Urinary bladder (tissue), 4 donors: Measurements from ENCODE around the gene SLC6A18. TPM values are rescaled to one million over a fixed set of nuclear protein-coding genes. Genes with fewer than 3 reads are reported as not detected.
"Not testable (repeated sequence)": the region's sequence is repeated elsewhere in the genome, so short reads cannot be mapped to it uniquely, and the experiment has no call there.

Experiments
- DNase-seq: peaks from one replicate; pipeline ENCODE4 v3.0.0-alpha.2; 2015; ENCODE audit errors: extremely low spot score
- H3K27ac ChIP-seq: one replicate; pipeline ENCODE4 v1.5.1; 2013; ENCODE audit warnings: low read depth, mild to moderate bottlenecking, moderate library complexity
- H3K36me3 ChIP-seq: one replicate; pipeline ENCODE4 v1.6.1; 2013; ENCODE audit warnings: mild to moderate bottlenecking, moderate library complexity; ENCODE audit not compliant: insufficient read depth
- H3K4me1 ChIP-seq: one replicate; pipeline ENCODE4 v1.6.1; 2013; ENCODE audit warnings: mild to moderate bottlenecking, moderate library complexity; ENCODE audit not compliant: insufficient read depth
- H3K4me3 ChIP-seq: one replicate; pipeline ENCODE4 v1.5.1; 2013; ENCODE audit warnings: low read depth, low read length
- WGBS: extraction: QIAGEN DNeasy Blood & Tissue Kit; methylation state at CpG from one replicate; pipeline ENCODE4 v1.1.7; 2013; 5-methylcytosine and 5-hydroxymethylcytosine counted together
- polyA plus RNA-seq: library from polyadenylated mRNA; stranded (reverse); fragments of 200-250 nt; gene quantifications from one replicate; pipeline ENCODE4 v1.2.3, GENCODE V29; 2013
- total RNA-seq: library from RNA; depleted of rRNA; stranded (reverse); fragments of >200 nt; gene quantifications from one replicate; pipeline ENCODE4 v1.2.3, GENCODE V29; 2014
- donor health status: healthy with polysubstance abuse.
- donor health status: healthy.

The SLC6A18 gene
- total and polyA plus RNA-seq, 2 donors = not detected

DNA sequence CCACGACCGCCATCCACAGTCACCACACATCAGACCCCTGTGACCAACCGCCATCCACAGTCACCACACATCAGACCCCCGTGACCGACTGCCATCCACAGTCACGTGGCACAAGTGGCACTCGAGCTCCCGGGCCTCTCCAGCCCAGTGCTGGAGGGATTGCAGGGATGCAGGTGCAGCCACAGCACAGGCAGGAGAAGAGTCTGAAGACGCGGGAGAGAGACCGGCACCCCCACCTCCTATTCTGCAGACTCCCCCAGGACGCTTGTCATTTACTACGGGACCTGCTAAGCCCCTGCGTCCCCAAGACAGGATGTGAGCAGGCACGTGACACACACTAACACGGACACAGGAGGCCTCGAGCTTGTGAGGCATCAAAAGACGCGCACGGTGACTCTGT lies 48.6 kb downstream of the SLC6A18 start:
- no peak overlapping the region for H3K4me3 ChIP-seq
- no peaks in the 10 kb centered on the region for H3K36me3 ChIP-seq
- no peak for DNase-seq
- no peak overlapping the region for H3K27ac ChIP-seq
- WGBS = 94% methylated on average over 20 of the region's 20 CpGs
- H3K4me1 ChIP-seq = no peaks in the 10 kb centered on the region

DNA sequence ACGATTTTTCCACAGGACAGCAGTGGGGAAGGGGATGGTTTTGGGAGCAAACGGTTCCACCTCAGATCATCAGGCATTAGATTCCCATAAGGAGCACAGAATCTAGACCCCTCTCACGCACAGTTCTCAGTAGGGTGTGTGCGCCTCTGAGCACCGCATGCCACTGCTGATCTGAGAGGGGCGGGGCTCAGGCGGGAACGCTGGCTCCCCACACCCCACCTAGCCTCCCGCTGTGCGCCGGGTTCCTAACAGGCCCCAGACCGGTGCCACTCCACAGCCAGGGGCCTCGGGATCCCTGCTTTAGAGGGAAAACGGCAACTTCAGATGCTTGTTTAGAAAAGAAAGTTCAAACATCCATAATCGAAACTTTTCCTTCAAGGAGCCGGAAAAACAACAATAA lies 49.3 kb downstream of the SLC6A18 start:
- Histone ChIP-seq H3K4me1 (no peaks in the 10 kb centered on the region), H3K27ac (no peak overlapping the region), H3K4me3 (no peak overlapping the region), H3K36me3 (no peaks in the 10 kb centered on the region)
- DNase-seq = no peak
- WGBS = 76% methylated on average over 16 of the region's 16 CpGs

DNA sequence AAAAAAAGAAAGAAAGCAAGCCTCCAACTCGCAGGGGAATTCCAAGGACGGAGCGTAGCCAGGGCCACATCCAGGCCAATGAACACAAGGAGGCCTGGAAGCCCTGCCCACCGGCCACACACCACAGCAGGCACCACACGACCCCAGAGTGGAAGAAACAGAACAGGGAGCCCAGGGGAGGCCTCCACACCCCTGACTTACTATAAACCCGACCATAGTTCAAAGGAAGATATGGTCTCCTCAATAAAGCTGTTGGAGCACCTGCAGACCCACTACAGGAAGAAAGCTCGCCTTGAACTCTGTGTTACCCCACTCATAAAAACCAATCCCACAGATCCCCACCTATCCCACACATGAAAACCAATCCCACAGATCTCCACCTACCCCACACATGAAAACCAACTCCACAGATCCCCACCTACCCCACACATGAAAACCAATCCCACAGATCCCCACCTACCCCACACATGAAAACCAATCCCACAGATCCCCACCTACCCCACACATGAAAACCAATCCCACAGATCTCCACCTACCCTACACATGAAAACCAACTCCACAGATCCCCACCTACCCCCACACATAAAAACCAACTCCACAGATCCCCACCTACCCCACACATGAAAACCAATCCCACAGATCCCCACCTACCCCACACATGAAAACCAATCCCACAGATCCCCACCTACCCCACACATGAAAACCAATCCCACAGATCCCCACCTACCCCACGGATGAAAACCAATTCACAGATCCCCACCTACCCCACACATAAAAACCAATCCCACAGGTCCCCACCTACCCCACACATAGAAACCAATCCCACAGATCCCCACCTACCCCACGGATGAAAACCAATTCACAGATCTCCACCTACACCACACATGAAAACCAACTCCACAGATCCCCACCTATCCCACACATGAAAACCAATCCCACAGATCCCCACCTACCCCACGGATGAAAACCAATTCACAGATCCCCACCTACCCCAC lies 50.5 kb downstream of the SLC6A18 start:
- DNase-seq = not testable (repeated sequence)

DNA sequence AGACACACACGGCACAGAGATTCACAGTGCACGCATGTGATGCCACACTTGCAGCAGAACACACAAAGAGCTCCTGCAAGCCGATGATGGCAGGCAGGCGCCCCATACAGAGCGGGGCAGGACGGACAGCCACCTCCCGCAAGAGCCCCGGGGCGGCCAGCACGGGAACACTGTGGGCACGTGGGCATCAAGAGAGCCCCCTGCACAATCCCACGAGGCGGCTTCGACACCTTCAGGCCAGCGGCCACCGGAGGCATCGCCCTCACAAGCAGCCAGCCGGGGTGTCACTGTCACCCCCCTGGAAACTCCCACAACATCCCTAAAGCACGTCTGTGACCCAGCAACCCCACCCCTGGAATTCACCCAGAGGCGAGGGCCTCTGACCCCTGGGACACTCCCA lies 51.7 kb downstream of the SLC6A18 start:
- WGBS = 86% methylated on average over 20 of the region's 20 CpGs
- Histone ChIP-seq H3K27ac (no peak overlapping the region), H3K4me3 (no peak overlapping the region), H3K4me1 (no peaks in the 10 kb centered on the region), H3K36me3 (no peaks in the 10 kb centered on the region)
- DNase-seq = no peak

More for the DNA sequence above, 50.5 kb downstream of the SLC6A18 start:
- H3K36me3 ChIP-seq, H3K27ac ChIP-seq, H3K4me3 ChIP-seq, H3K4me1 ChIP-seq: not testable (repeated sequence)
- 70% methylated on average over 10 of the region's 10 CpGs for WGBS

DNA sequence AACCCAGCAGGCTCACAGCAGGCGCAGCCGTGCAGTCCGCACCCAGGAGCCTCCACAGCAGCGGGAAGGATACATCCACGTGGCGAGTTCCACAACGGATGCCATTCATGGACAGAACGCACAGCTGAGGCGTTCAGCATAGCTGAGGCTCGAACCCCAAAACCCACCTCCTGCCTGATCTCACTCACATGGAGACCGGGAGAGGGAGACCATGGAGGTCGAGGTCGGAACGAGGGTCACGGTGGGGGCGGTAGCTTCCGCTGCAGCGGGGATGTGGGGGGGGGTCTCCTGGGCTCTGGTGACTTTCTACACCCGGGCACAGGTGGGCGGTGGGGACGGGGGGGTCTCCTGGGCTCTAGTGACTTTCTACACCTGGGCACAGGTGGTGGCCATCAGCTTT lies 52.1 kb downstream of the SLC6A18 start:
- H3K27ac ChIP-seq = no peak overlapping the region
- no peak overlapping the region for H3K4me3 ChIP-seq
- 88% methylated on average over 21 of the region's 21 CpGs for WGBS
- DNase-seq = no peak
- H3K4me1 ChIP-seq = no peaks in the 10 kb centered on the region
- no peaks in the 10 kb centered on the region for H3K36me3 ChIP-seq

DNA sequence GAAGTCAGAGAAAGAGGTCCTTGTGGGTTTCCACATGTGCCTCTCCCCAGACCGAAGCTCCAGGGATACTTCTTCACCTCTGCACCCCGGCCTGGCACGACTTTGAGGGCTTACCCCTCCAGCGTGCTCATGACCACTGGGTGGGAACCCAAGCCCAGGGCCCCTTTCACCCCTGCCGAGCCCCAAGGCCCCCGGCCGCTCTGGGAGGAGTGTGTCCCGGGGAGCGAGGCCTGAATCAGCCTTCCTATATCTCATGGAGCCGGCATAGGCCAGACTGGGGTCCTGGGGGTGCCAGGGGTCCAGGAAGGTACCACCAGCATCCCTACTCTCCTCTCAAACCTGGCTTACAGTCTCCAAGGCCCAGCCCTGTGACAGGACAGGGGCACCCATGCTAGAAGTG lies 52.6 kb downstream of the SLC6A18 start:
- DNase-seq = no peak
- Histone ChIP-seq H3K4me3 (no peak overlapping the region), H3K27ac (no peak overlapping the region), H3K4me1 (no peaks in the 10 kb centered on the region), H3K36me3 (no peaks in the 10 kb centered on the region)
- WGBS = 90% methylated on average over 10 of the region's 10 CpGs

DNA sequence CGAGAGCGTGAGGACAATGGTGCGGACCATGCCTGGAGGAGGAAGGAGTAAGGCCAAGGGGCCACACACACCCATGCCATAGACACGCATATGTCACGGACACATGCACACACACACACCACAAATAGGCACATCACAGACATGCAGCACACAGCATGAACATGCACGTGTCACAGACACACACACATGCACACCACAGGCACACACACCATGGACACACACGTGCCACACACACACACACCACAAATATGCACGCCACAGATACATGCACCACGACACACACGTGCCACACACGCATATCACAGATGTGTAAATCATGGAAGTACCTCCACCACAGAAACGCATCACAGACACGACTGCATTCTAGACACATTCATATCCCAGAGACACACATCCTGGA lies 53.0 kb downstream of the SLC6A18 start:
- Histone ChIP-seq H3K4me1 (no peaks in the 10 kb centered on the region), H3K4me3 (no peak overlapping the region), H3K27ac (no peak overlapping the region), H3K36me3 (no peaks in the 10 kb centered on the region)
- WGBS = 93% methylated on average over 13 of the region's 13 CpGs
- DNase-seq = no peak

DNA sequence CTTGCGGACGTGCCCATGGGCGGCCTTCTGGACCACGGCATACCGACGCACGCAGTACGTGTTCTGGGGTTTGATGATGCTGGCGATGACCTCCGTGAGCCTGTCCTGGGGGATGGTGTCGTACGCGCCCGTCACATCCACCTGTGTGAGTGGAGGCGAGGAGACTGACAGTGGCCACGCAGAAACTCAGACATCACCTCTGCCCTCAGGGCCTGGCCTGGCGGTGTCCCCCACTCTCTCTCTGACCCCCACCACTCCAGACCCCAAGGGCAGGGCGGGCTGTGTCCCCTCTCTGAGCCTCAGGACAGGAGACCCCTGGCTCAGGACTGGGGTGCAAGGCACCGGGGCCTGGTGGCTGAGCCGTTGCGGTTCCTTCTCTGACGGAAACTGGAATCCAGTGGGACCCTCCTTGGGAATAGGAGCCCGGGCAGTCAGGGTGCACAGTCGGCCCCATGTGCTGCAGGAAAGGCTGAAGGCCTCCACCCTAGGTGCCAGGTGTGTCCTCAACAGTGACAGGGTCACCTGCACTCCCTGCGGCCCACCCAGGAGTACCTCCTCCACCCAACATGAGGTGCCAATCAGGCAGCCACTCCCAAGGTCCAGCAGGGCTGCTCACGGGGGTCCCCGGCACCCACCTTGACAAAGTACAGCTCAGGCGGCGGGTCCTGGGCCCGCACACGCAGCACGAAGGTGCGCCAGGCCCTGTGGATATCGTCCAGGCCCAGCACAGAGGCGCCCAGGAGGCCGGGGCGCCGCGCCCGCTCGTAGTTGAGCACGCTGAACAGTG lies 53.7 kb downstream of the SLC6A18 start:
- no peaks in the 10 kb centered on the region for H3K4me1 ChIP-seq
- no peak overlapping the region for H3K27ac ChIP-seq
- WGBS = 94% methylated on average over 42 of the region's 42 CpGs
- no peak overlapping the region for H3K4me3 ChIP-seq
- no peaks in the 10 kb centered on the region for H3K36me3 ChIP-seq
- no peak for DNase-seq

DNA sequence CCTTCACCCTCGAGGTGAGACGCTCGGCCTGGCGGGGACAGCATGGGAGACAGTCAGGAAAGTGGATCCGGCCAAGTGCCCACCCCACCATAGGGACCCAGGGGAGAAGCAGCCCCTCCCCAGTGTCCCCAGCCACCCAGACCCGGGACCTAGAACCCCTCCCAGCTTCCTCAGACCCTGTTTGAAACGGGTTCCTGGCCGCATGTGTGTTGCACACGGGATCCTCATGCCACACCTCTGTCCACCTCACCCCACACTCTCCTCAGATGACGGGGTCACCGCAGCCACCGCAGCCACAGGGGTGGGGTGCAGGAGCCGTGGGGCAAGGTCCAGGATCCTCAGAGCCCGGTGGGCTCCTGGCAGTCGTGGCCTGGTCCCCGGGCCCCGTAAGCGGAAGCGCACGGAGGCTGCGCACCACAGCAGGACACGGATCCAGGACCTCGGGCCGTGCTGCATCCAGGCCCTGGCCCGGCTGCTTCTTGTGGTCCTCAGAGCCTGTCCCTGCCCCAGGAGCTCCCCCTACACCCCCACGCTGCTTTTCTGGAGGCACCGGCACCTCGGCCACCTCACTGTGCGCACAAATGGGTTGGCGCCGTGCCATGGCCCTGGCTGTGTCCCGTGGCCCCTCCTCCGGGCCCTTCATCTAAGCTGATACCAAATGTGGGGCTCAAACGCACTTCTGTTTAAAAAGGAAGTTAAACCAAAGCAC lies 54.4 kb downstream of the SLC6A18 start:
- Histone ChIP-seq H3K4me3 (no peak overlapping the region), H3K4me1 (no peaks in the 10 kb centered on the region), H3K36me3 (no peaks in the 10 kb centered on the region), H3K27ac (no peak overlapping the region)
- no peak for DNase-seq
- WGBS = 88% methylated on average over 34 of the region's 34 CpGs

DNA sequence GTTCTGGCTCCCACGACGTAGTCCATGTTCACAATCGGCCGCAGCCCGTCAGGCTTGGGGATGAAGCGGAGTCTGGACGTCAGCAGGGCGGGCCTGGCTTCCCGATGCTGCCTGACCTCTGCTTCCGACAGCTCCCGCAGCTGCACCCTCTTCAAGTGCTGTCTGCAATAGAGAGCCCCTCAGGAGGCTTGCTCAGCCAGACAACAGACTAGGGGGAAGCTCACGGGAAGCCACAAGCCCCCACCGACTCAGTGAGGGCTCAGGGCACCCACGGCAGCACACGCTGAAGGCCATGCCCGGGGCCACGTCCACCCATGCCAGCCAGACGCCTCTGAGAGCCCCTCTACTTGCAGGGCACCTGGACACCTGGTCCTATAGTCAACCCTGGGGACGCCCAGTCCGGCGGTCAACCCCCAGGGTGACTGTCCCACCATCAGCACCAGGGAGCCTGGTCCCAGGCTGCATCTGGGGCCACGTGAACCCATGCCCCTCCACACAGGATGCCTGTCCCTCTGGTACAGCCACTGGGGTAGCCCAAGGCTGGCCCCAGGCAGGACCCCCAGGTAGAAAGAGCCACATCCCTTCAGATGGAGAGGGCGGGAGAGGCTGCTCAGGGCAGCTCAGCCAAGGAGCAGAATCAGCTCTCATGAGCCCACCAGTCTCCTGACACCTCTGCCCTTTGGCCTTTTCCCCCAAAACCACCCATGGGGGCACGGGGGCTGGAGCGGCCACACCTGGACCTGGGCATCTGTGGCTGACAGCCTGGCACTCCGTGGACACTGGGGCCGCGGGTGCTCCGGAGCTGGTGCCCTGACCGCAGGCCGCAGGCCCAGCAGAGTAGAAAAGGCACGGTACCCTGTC lies 55.2 kb downstream of the SLC6A18 start:
- Histone ChIP-seq H3K4me3 (no peak overlapping the region), H3K36me3 (no peaks in the 10 kb centered on the region), H3K4me1 (no peaks in the 10 kb centered on the region), H3K27ac (no peak overlapping the region)
- no peak for DNase-seq
- WGBS = 88% methylated on average over 32 of the region's 32 CpGs

DNA sequence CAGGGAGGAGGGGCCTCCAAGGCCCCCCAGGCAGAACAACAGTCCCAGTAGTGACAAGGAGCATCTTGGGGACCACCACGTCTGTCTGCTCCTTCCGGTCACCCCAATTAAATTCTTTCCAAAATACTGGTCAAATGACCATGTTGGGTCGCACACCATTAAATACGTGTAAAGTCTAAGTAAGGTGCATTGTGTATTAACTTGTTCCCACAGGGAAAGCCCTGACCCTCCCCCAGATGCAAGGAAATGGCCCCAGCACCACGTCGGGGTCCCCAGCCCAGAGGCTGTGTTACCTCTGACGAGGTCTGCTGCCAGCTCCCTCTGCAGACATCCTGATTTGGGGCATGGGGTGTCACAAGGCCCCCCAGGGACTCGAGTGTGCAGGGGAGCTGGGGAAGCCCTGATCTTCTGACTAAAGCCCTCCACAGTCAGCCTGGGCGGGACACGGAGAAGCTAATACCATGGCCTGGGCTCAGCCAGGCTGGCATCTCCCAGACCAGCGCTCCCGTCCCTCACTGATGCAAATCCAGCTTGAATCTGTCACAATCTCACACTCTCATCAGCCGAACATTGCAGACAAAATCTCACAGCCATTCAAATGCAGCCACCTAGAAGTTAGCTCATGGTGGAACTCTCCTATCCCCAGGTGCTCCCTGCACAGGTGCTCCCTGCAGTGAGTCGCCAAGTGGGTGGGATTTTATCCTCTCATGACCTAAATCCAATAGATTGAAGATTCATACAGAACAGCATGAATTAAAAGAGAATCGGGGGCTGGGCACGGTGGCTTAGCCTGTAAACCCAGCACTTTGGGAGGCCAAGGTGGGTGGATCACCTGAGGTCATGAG lies 56.1 kb downstream of the SLC6A18 start:
- no peak for DNase-seq
- Histone ChIP-seq H3K27ac (no peak overlapping the region), H3K4me1 (no peaks in the 10 kb centered on the region), H3K36me3 (no peaks in the 10 kb centered on the region), H3K4me3 (no peak overlapping the region)
- WGBS = 83% methylated on average over 16 of the region's 16 CpGs
